GM18508 (cell line): Measurements from ENCODE around the gene AKT1.
"Not testable (repeated sequence)": the region's sequence is repeated elsewhere in the genome, so short reads cannot be mapped to it uniquely, and the experiment has no call there.

Experiments
- ATAC-seq: cut with Tn5 transposase; IDR thresholded peaks from one replicate; pipeline ENCODE4 v1.9.1; 2021; ENCODE audit warnings: moderate number of reproducible peaks; ENCODE audit not compliant: insufficient read depth, unreplicated experiment

AKT1 gene

GRCh38 chr14:104794993-104795780 lies at the start of gene AKT1:
Gene AKT1 (minus strand): TSS chr14:104795748. CDS start chr14:104792643, 3,105 bp downstream.
- ATAC-seq = no peak

- no peak for ATAC-seq
Observed at GRCh38 chr14:104845033-104845666, 49.6 kb upstream of the AKT1 start.

DNA sequence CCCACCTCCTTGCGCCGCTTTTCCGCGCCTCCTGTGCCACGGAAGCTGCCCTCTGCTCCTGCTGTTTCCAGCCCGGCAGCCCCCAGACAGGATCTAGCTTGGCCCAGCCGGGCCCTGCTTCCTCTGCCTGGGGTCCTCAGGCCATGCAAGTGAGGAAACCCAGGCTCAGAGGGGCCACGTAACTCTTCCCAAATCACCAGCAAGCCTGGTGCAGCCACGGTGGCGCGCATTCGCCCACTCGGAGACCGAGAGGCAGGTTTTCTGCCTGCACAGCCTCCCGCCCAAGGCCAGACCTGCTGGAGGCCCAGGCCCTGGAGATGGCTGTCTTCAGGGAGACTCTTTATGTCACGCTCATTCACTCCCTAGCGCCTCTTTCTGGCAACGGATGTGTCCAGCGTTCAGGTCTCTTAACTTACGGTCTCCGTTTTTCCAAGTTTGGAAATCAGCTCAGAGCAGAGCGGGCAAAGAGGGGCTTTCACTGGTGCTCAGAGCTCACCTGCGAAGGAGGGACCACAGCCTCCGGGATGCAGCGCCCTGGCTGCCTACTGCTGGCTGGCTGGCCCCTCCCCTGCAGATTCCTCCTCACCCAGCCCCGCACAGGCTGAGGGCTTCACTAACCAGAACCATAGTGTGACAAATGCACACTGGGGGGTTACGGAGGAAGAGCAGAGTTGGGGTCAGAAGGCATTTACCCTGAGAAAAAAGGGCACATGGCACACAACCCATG lies 48.9 kb upstream of the AKT1 start:
- no peak for ATAC-seq

DNA sequence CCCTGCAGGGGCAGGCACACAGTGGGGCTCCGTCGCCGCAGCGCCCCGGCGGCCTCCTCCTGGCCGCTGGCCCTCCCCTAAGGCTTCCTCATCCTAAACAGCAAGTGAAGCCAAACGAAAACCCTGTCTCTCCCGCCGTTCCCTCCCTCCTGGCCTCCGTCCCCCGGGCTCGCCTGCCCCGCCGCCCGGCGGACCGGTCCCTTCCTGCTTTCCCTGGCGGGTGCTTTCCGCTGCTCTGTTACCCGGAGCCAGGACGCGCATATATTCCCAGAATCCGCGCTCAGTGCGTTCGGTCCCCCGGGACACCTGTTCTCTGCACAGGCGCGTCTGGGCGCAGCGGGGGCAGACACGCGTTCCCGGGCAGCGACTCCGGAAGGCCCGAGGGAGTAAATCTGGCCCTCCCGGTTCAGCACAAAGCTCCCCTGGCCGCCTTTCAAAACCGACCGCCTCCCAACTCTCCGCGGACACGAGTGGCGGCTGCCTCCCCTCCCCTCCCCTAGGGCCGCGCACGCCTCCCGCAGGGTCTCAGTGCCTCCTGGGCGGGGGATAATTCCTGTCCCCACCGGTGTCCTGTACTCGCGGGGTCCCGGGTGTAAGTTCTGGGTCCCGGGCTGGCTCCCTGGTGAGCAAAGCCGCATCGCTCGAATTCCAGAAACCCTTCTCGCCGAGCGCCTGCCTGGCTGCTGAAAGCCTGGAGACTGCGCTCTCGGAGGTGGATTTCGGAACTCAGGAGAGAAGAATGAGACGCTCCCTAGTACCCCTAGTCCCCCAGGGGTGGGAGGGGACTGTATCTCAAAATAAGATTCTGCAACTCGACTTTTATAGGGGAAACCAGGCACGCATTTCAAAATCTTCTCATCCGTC lies 48.1 kb upstream of the AKT1 start:
- no peak for ATAC-seq

DNA sequence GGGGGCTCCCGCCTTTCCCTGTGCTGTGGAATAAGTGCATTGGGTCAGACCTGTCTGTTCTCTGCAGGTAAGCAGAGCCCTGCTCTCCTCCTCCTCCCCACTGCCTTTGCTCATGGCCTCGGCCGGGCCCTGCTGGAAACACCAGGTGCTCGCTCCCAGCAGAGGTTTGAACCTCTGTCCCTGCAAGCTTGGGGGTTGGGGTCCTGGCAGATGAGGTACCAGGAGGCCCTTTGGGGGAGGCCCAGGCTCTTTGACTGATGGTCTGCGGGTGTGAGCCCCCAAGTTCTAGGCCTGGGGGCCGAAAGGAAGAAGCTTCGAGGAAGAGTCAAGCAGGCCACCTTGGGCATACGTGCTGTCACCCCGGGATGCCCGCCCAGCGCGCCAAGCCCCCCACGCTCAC lies 47.5 kb upstream of the AKT1 start:
- ATAC-seq = no peak

- no peak for ATAC-seq
Observed at GRCh38 chr14:104841730-104842129, 46.2 kb upstream of the AKT1 start.

GRCh38 chr14:104836171-104836935 lies 40.8 kb upstream of the AKT1 start:
- ATAC-seq = not testable (repeated sequence)

DNA sequence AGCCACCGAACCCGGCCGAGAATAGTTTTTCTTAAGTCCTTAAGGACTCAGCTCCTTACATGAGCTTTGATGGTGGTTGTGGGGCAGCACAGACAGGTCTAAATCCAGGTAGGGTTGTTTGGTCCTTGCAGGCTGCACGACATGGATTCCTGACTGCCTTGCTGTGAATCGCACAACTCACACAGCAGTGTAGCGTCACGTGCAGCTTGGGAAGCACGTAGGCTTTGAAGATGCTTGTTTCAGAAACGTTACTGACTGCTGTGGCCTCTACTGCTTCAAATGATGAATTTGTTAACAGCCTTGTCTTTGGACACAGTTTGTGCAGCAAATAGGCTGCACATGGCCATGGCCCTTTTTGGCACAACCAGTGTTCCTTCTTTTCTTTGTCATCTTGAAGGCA lies 35.2 kb upstream of the AKT1 start:
- no peak for ATAC-seq

DNA sequence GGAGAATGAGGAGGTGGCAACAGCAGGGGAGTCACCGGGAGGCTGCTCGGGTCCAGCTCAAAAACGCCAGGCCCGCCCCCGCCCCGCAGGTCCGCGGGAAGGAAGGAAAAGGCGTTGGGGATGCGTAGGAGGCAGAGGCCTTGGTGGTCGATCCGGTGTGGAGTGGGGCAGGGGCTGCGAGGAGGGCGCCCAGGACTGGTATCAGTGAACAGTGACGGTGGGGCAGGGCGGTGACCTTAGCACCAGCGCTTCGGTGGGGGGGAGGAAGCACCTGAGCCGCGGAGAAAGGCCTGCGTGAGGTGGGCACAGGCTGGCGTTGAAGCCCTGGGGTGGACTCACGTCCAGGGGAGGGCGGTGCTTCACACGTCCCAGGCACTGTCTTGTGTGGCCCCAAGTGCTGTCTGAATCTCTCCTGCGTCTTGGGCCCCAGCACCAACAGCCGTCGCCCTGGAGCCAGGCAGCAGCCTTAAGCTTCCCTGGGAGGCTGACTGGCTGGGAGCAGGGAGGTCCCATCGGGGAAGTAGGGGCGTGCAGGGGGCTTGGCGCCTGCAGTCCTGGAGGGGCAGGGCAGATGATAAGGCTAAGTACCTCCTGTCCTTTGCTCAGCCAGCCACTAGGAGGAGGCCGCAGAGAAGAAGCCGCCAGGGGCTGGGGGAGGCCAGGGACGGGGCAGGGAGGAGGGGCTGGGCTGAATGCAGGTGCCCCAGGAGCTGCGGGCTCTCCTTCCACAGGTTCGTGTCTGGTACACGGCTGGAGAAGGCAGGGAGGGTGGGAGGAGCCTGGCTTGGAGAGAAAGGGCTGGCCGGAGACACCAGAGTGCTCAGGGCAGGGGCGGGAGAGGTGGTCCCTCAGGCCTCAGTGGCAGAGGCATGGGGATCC lies 31.9 kb upstream of the AKT1 start:
- ATAC-seq = no peak

DNA sequence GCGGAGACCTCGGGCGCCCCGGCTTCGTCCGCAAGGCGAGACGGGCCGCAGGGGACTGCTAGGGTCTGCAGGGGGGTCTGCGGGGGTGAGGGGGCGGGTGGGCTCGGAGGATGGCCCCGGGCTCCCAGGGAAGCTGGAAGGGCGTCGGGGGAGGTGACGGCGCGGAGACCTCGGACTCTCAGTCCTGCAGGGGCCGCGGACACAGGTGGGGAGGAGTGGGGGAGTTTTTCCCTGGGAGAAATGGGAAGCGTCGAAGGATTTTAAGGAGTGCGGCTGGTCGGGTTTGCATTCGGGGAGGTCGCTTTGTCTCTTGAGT lies 31.3 kb upstream of the AKT1 start:
- no peak for ATAC-seq

DNA sequence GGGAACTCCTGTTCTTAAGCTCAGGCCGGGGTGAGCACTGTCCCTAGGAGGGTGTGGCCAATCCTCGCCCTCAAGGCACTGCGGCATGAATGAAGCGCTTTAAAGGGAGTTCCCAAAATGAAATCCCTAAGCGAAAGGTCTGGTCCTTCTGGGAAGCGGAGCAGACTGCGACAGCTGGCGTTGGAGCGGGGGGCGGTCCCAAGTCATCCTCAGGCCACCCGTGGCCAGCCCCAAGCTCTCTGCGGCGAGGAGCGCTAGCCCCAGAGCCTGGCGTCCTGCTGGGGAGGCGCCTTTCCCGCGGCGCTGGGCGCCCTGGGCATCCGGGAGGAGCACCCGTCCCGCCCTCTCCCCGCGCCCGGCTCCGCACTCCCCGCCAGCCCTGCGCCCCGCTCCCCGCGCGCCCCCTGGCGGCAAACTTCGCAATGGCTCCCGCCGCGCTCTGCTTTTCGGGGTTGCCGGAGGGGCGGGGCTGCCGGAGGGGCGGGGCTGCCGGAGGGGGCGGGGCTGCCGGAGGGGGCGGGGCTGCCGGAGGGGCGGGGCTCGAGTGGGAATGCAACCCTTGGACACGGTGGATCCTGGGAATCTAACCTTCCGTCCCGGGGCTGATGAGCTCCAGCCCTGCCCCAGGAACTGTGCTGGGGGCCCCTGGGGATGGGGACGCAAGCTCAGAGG lies 30.8 kb upstream of the AKT1 start:
- ATAC-seq = no peak

DNA sequence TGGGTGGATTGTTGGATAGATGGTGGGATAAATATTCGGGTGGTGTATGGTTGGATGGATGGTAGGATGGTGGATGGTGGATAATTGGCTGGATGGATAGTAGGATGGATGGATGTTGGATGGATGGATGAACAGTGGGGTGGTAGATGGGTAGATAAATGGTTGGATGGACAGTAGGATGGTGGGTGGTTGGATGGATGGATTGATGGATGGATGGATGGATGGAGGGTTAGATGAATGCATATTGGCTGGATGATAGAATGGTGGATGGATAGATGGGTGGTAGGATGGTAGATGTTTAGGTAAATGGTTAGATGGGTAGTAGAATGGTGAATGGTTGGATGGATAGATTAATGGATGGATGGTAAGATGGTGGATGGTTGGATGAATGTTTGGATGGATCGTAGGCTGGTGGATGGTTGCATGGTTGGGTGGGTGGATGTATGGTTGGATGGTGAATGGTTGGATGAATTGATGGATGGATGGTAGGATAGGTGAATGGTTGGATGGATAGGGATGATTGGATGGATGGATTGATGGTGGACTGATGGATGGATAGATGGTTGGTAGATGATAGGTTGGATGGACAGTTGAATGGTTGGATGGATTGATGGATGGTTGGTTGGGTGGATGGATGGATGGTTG lies 28.9 kb upstream of the AKT1 start:
- ATAC-seq = no peak

DNA sequence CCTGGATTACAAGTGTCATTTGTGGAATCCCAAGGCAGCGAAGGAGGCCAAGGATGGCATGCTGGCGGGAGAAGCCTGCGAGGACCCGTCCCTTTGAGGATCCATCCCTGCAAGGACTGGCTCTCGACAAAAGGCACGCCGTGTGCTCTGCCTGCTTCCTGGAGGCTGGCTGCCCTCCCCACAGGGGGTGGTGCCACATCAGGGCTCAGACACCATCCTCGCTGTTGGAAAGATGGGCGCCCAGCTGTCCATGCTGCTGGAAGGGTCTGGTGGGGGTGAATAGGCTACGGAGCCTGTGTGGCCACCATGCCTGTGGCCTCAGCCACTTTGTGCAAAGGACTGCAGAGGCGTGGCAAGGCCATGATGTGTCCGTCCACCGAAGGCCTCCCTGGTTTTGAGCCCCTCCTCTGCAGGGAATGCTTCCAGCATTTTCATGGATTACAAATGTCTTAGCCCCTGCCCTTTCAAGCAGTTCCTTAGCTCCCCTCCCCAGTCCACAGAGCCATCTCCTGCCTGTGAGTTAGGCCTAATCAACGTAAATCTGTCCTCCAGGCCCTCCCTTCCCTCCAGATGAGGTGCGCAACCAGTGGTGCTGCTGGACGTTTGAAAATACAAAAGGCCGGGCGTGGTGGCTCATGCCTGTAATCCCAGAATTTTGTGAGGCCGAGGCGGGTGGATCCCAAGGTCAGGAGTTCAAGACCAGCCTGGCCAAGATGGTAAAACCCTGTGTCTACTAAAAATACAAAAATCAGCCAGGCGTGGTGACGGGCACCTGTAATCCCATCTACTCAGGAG lies 27.5 kb upstream of the AKT1 start:
- no peak for ATAC-seq

DNA sequence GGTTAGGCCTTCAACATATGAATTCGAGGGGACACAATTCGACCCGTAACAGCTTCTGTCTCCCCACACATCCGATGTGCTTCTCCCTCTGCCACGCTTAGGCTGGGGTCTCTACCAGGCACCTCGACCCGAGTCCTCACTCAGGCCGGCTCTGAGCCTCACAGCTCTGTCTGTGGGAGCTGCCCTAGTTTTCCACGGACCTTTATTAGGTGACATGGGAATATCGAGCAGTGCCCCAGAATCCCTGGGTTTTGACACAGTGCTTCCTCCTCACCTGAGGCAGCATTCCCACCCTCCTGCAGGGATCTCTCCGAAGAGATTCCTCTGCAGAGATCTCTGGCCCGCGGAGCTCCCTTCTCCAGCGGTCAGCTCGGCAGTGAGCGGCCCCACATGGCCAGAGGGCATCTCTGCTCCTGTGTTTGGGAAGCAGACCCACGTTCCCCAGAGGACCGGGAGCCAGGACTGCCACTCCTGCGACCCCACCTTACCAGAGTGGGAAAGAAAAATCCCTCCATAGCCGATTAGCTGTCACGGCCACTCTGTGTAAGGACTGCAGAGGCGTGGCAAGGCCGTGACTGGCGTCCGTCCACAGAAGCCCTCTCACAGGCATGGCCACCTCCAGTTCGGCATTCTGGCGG lies 26.5 kb upstream of the AKT1 start:
- no peak for ATAC-seq

DNA sequence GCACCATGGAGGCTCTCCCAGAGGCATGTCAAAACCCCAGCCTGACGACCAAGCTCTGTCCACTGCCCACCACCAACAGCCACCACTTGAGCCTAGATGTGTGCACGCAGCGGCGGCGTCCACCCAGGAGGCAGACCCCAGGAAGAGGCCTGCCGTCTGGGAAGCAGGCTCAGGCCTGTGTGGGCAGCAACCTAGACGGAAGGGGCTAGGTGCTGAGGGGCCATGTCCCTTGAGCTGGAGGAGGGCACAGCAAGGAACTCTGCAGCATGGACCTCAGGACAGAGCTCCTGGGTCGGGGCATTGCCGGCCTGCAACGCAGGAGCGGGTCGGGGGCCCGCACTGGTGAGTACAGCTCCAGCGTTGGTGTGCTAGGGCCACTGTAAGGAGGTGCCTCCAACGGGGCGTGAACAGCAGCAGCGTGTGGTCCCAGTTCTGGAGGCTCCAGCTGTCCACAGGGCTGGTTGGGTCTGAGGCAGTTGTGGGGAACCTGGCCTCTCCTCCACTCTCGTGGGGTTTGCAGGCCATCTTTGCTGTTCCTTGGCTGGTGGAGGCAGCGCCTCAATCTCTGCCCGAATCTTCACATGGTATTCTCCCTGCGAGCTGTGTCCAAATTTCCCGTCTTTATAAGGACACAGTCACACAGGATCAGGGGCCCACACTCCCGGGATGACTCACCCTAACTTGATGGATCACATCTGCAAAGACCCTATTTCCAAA lies 25.8 kb upstream of the AKT1 start:
- ATAC-seq = no peak

GRCh38 chr14:104820669-104821228 lies 25.2 kb upstream of the AKT1 start:
- ATAC-seq = no peak
